Measurements from ENCODE around the gene SLC22A3.

DNA sequence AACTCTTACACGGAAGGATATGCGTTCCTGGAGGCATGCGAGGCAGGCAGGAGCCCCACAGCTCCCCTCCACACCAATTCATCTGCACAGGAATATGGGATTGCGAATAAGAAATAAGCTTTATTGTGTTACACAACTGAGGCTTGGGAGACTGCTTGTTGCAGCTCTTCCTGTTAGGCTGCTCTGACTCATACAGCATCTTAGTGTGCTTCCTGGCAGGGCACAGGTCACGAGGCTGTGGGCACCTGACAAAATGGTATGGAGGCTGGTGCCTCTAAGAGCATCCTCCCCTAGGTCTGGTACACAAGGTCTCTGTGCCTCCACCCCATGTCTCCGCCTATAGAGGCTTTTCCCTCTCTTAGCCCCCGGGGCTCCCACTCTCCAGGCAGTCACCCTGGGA lies 6.8 kb downstream of the SLC22A3 start:
- TF ChIP-seq, protein P1, sequence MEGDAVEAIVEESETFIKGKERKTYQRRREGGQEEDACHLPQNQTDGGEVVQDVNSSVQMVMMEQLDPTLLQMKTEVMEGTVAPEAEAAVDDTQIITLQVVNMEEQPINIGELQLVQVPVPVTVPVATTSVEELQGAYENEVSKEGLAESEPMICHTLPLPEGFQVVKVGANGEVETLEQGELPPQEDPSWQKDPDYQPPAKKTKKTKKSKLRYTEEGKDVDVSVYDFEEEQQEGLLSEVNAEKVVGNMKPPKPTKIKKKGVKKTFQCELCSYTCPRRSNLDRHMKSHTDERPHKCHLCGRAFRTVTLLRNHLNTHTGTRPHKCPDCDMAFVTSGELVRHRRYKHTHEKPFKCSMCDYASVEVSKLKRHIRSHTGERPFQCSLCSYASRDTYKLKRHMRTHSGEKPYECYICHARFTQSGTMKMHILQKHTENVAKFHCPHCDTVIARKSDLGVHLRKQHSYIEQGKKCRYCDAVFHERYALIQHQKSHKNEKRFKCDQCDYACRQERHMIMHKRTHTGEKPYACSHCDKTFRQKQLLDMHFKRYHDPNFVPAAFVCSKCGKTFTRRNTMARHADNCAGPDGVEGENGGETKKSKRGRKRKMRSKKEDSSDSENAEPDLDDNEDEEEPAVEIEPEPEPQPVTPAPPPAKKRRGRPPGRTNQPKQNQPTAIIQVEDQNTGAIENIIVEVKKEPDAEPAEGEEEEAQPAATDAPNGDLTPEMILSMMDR (IDR thresholded peaks at IDR 0.05) = no peak
- TF ChIP-seq TEAD4 (CRISPR knock-in tag; IDR thresholded peaks at IDR 0.05) (no peak), ZNF121 (CRISPR knock-in tag; IDR thresholded peaks at IDR 0.05) (no peak), ZNF138 (CRISPR knock-in tag; conservative IDR thresholded peaks at IDR 0.05) (no peak), NR3C1 (CRISPR knock-in tag; conservative IDR thresholded peaks at IDR 0.05; ENCODE audit: low read depth) (no peak), JUN (CRISPR knock-in tag; IDR thresholded peaks at IDR 0.05) (no peak), NFYB (CRISPR knock-in tag; conservative IDR thresholded peaks at IDR 0.05; ENCODE audit: low read depth) (no peak), ZBTB21 (CRISPR knock-in tag; IDR thresholded peaks at IDR 0.05; ENCODE audit: borderline replicate concordance) (no peak)
- TF ChIP-seq, protein P2, sequence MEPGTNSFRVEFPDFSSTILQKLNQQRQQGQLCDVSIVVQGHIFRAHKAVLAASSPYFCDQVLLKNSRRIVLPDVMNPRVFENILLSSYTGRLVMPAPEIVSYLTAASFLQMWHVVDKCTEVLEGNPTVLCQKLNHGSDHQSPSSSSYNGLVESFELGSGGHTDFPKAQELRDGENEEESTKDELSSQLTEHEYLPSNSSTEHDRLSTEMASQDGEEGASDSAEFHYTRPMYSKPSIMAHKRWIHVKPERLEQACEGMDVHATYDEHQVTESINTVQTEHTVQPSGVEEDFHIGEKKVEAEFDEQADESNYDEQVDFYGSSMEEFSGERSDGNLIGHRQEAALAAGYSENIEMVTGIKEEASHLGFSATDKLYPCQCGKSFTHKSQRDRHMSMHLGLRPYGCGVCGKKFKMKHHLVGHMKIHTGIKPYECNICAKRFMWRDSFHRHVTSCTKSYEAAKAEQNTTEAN (CRISPR knock-in tag; IDR thresholded peaks at IDR 0.05) = no peak
- TF ChIP-seq, protein P3, sequence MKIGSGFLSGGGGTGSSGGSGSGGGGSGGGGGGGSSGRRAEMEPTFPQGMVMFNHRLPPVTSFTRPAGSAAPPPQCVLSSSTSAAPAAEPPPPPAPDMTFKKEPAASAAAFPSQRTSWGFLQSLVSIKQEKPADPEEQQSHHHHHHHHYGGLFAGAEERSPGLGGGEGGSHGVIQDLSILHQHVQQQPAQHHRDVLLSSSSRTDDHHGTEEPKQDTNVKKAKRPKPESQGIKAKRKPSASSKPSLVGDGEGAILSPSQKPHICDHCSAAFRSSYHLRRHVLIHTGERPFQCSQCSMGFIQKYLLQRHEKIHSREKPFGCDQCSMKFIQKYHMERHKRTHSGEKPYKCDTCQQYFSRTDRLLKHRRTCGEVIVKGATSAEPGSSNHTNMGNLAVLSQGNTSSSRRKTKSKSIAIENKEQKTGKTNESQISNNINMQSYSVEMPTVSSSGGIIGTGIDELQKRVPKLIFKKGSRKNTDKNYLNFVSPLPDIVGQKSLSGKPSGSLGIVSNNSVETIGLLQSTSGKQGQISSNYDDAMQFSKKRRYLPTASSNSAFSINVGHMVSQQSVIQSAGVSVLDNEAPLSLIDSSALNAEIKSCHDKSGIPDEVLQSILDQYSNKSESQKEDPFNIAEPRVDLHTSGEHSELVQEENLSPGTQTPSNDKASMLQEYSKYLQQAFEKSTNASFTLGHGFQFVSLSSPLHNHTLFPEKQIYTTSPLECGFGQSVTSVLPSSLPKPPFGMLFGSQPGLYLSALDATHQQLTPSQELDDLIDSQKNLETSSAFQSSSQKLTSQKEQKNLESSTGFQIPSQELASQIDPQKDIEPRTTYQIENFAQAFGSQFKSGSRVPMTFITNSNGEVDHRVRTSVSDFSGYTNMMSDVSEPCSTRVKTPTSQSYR (CRISPR knock-in tag; IDR thresholded peaks at IDR 0.05) = no peak

Data from WTC11 (cell line).